SJCRH30 (cell line): ENCODE results near the gene SLC5A6. TPM values are rescaled to one million over a fixed set of nuclear protein-coding genes. Genes with fewer than 3 reads are reported as not detected.

Experiments
- DNase-seq, 2 experiments: peaks; one replicate each; pipeline ENCODE4 v3.0.0-alpha.2; 2015 to 2020
- H3K27ac ChIP-seq: fragments of 250-450 bp; sonication (Bioruptor Pico); 2 replicates; pipeline ENCODE4 v1.5.1; 2020; ENCODE audit warnings: mild to moderate bottlenecking, moderate library complexity
- H3K27me3 ChIP-seq: fragments of 250-450 bp; sonication (Bioruptor Pico); 2 replicates; pipeline ENCODE4 v1.5.1; 2020; ENCODE audit warnings: mild to moderate bottlenecking, moderate library complexity
- H3K36me3 ChIP-seq: fragments of 250-450 bp; sonication (Bioruptor Pico); 2 replicates; pipeline ENCODE4 v1.5.1; 2020; ENCODE audit warnings: mild to moderate bottlenecking, moderate library complexity
- H3K4me1 ChIP-seq: fragments of 250-450 bp; sonication (Bioruptor Pico); 2 replicates; pipeline ENCODE4 v1.5.1; 2020; ENCODE audit warnings: mild to moderate bottlenecking, moderate library complexity
- H3K4me3 ChIP-seq: fragments of 250-450 bp; sonication (Bioruptor Pico); 2 replicates; pipeline ENCODE4 v1.5.1; 2020; ENCODE audit warnings: mild to moderate bottlenecking, moderate library complexity
- H3K9me3 ChIP-seq: fragments of 250-450 bp; sonication (Bioruptor Pico); replicated peaks from 2 replicates; pipeline ENCODE4 v1.5.1; 2020; ENCODE audit warnings: mild to moderate bottlenecking, moderate library complexity
- total RNA-seq: library from RNA; depleted of rRNA; stranded (reverse); fragments of >200 nt; shearing (Covaris generic); gene quantifications from 2 replicates; pipeline ENCODE4 v1.2.3, GENCODE V29; 2014; rRNA removed

SLC5A6 gene
- total RNA-seq, 1 experiment from 2014 or later, result 95.9 TPM

GRCh38 chr2:27155069-27155520, 57.0 kb downstream of the SLC5A6 start:
- H3K27ac ChIP-seq, result no peak overlapping the region
- no peaks in the 10 kb centered on the region for H3K9me3 ChIP-seq
- H3K27me3 ChIP-seq, result peaks cover 36% of the 10 kb centered on the region
- no peaks in the 10 kb centered on the region for H3K36me3 ChIP-seq
- no peak for DNase-seq
- no peak overlapping the region for H3K4me3 ChIP-seq
- H3K4me1 ChIP-seq, result no peaks in the 10 kb centered on the region

GRCh38 chr2:27154488-27154887, 57.6 kb downstream of the SLC5A6 start:
- H3K4me1 ChIP-seq, result no peaks in the 10 kb centered on the region
- no peak overlapping the region for H3K27ac ChIP-seq
- H3K36me3 ChIP-seq, result no peaks in the 10 kb centered on the region
- no peak overlapping the region for H3K4me3 ChIP-seq
- no peak for DNase-seq
- H3K9me3 ChIP-seq, result no peaks in the 10 kb centered on the region
- H3K27me3 ChIP-seq, result peaks cover 40% of the 10 kb centered on the region

- no peaks in the 10 kb centered on the region for H3K9me3 ChIP-seq
- H3K4me3 ChIP-seq, result no peak overlapping the region
- H3K36me3 ChIP-seq, result no peaks in the 10 kb centered on the region
- no peak overlapping the region for H3K27ac ChIP-seq
- no peaks in the 10 kb centered on the region for H3K4me1 ChIP-seq
- DNase-seq, result no peak
- H3K27me3 ChIP-seq, result peaks cover 44% of the 10 kb centered on the region
Measured at GRCh38 chr2:27152796-27153464, 59.1 kb downstream of the SLC5A6 start.

GRCh38 chr2:27152102-27152795, 59.8 kb downstream of the SLC5A6 start:
- no peak for DNase-seq
- H3K4me1 ChIP-seq, result no peaks in the 10 kb centered on the region
- no peaks in the 10 kb centered on the region for H3K36me3 ChIP-seq

GRCh38 chr2:27150639-27151230, 61.3 kb downstream of the SLC5A6 start:
- Histone ChIP-seq H3K27me3 (peaks cover 32% of the 10 kb centered on the region), H3K4me1 (no peaks in the 10 kb centered on the region), H3K27ac (no peak overlapping the region), H3K9me3 (no peaks in the 10 kb centered on the region), H3K4me3 (no peak overlapping the region), H3K36me3 (no peaks in the 10 kb centered on the region)
- DNase-seq, result no peak

More at GRCh38 chr2:27152102-27152795, 59.8 kb downstream of the SLC5A6 start:
- Histone ChIP-seq H3K27me3 (peaks cover 40% of the 10 kb centered on the region), H3K4me3 (no peak overlapping the region), H3K27ac (no peak overlapping the region), H3K9me3 (no peaks in the 10 kb centered on the region)

Other genes starting within 250 kb of the SLC5A6 start
- gene MAPRE3, start 241.6 kb downstream of the SLC5A6 start, total RNA-seq, result 0.51 and 0.57 TPM in 2 replicates
- gene TMEM214, start 179.3 kb downstream of the SLC5A6 start, total RNA-seq, result 38.0 and 45.2 TPM in 2 replicates
- 71.4 and 72.4 TPM in 2 replicates for gene AGBL5, start 160.6 kb downstream of the SLC5A6 start, total RNA-seq
- 349 and 357 TPM in 2 replicates for gene OST4, start 140.6 kb downstream of the SLC5A6 start, total RNA-seq
- 80.5 and 87.7 TPM in 2 replicates for gene EMILIN1, start 133.7 kb downstream of the SLC5A6 start, total RNA-seq
- 0.30 and 0.63 TPM in 2 replicates for gene KHK, start 125.5 kb downstream of the SLC5A6 start, total RNA-seq
- gene CGREF1, start 93.1 kb downstream of the SLC5A6 start, total RNA-seq, result 0.08 TPM in 1 of 2 replicates, not detected in the other
- gene ABHD1, start 88.5 kb downstream of the SLC5A6 start, total RNA-seq, result not detected in 2 replicates
- 62.3 and 64.8 TPM in 2 replicates for gene PREB, start 77.6 kb downstream of the SLC5A6 start, total RNA-seq
- gene PRR30, start 72.9 kb downstream of the SLC5A6 start, total RNA-seq, result not detected in 2 replicates
- gene TCF23, start 63.3 kb downstream of the SLC5A6 start, total RNA-seq, result not detected in 2 replicates
- gene ATRAID, start 227 bp downstream of the SLC5A6 start, total RNA-seq, result 172 and 182 TPM in 2 replicates
- gene CAD, start 5.1 kb upstream of the SLC5A6 start, total RNA-seq, result 57.8 and 61.4 TPM in 2 replicates
- gene SLC30A3, start 50.8 kb upstream of the SLC5A6 start, total RNA-seq, result 4.4 and 4.9 TPM in 2 replicates
- not detected in 2 replicates for gene DNAJC5G, start 63.2 kb upstream of the SLC5A6 start, total RNA-seq
- gene TRIM54, start 70.2 kb upstream of the SLC5A6 start, total RNA-seq, result 0.23 and 0.34 TPM in 2 replicates
- gene UCN, start 96.2 kb upstream of the SLC5A6 start, total RNA-seq, result 0.32 and 1.6 TPM in 2 replicates
- 74.2 and 76.6 TPM in 2 replicates for gene MPV17, start 110.8 kb upstream of the SLC5A6 start, total RNA-seq
- 86.8 and 89.4 TPM in 2 replicates for gene GTF3C2, start 144.5 kb upstream of the SLC5A6 start, total RNA-seq
- gene EIF2B4, start 158.1 kb upstream of the SLC5A6 start, total RNA-seq, result 50.9 and 59.5 TPM in 2 replicates
- gene SNX17, start 158.3 kb upstream of the SLC5A6 start, total RNA-seq, result 117 and 120 TPM in 2 replicates
- 13.8 and 14.2 TPM in 2 replicates for gene ZNF513, start 168.5 kb upstream of the SLC5A6 start, total RNA-seq
- gene PPM1G, start 197.3 kb upstream of the SLC5A6 start, total RNA-seq, result 160 and 163 TPM in 2 replicates
- 153 and 156 TPM in 2 replicates for gene NRBP1, start 216.4 kb upstream of the SLC5A6 start, total RNA-seq
- gene KRTCAP3, start 230.1 kb upstream of the SLC5A6 start, total RNA-seq, result 0.24 and 1.2 TPM in 2 replicates